Measurements from ENCODE around the gene SLC5A1. TPM values are rescaled to one million over a fixed set of nuclear protein-coding genes. Genes with fewer than 3 reads are reported as not detected.

The SLC5A1 gene
- total RNA-seq, 3 donors from 2014 or later, result 25.8 to 105 (median 27.9) TPM

DNA sequence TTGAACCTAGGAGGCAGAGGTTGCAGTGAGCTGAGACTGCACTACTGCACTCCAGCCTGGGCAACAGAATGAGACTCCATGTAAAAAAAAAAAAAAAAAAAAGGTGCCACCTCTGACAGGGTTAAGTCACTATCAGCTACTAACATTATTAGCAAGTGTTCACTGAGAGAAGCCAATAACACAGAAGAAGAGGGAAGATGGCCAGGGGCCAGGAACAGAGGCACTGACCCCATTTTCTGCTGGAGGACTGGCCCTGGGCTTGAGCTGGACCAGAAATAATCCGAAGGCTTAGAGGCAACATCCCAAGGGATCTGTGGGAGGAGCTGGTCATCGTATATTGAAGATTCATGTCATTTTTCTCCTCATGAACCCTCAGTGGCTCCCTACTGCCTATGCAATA is 5.0 kb downstream of the SLC5A1 start:
- intact Hi-C loops (cut with DNase I, micrococcal nuclease), result no loop called here
- DNase-seq (no peak), ATAC-seq (no peak)
- TF ChIP-seq, protein P1, sequence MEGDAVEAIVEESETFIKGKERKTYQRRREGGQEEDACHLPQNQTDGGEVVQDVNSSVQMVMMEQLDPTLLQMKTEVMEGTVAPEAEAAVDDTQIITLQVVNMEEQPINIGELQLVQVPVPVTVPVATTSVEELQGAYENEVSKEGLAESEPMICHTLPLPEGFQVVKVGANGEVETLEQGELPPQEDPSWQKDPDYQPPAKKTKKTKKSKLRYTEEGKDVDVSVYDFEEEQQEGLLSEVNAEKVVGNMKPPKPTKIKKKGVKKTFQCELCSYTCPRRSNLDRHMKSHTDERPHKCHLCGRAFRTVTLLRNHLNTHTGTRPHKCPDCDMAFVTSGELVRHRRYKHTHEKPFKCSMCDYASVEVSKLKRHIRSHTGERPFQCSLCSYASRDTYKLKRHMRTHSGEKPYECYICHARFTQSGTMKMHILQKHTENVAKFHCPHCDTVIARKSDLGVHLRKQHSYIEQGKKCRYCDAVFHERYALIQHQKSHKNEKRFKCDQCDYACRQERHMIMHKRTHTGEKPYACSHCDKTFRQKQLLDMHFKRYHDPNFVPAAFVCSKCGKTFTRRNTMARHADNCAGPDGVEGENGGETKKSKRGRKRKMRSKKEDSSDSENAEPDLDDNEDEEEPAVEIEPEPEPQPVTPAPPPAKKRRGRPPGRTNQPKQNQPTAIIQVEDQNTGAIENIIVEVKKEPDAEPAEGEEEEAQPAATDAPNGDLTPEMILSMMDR (IDR thresholded peaks at IDR 0.05), result no peak
- Histone ChIP-seq H3K4me1 (ENCODE audit: low read depth) (no peaks in the 10 kb centered on the region), H3K4me3 (no peak overlapping the region), H3K9me3 (no peaks in the 10 kb centered on the region), H3K36me3 (ENCODE audit: low read depth) (no peaks in the 10 kb centered on the region)

DNA sequence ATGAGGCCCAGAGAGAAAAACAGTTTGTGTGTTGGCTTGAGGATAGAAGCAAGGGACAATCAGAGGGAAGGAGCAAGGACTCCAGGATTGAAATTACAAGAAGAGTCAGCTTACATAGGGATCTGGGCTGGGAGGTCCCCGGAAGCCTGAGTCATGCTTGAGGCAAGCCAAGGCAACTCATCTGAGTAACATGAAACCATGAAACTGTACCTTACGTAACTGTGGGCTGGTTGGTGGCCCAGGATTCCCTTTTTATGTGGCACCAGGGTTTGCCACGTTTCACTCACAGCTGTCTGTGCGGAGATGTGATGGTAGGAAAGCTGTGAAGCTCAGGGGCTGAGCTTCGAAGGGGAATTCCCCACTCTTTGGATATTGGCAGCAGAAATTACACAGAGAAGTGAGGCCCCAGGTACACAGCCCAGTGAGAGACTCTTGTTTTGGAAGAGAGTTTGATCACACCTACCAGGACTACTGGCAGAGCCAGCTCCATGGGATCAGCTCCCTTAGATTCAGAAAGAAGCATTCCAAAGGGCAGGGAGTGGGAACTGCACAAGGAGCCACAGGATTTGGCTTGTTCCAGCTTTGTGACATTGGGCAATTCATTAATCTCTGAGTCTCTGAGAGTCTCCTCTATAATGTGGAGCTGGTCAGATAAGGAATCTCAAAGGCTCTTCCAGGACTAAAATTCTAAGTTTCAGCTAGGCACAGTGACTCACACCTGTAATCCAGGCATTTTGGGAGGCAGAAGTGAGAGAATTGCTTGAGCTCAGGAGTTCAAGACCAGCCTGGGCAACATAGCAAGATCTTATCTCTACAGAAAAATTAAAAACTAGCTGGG is 7.8 kb downstream of the SLC5A1 start:
- H3K9me3 ChIP-seq, result no peaks in the 10 kb centered on the region
- H3K4me1 ChIP-seq (ENCODE audit: low read depth), result no peaks in the 10 kb centered on the region
- intact Hi-C loops (cut with DNase I, micrococcal nuclease), result no loop called here
- H3K36me3 ChIP-seq (ENCODE audit: low read depth), result no peaks in the 10 kb centered on the region
- DNase-seq (no peak), ATAC-seq (peak; percentile 59)
- no peak overlapping the region for H3K4me3 ChIP-seq
- TF ChIP-seq, protein P1 (IDR thresholded peaks at IDR 0.05), result no peak

DNA sequence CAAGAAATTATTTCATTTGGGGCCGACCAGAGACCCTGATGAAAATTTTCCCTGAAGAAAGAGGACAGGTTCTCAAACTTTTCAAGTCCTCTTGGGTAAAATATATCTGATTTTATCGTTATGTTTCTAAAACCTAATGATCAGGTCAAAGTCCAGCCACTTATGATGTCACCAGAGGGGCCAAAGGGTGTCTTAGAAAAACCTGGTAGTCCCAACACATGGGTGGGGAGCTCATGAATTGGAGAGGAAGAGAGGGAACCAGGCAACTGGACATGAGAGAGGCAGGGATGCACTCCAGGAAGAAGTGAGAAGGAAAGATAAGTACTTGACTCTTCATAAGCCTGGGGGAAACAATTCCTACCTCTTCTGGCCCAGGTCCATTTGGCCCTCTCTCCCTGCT is 9.2 kb downstream of the SLC5A1 start:
- ATAC-seq (peak; percentile 25), DNase-seq (no peak)
- intact Hi-C loops (cut with DNase I, micrococcal nuclease), result no loop called here
- no peaks in the 10 kb centered on the region for H3K4me1 ChIP-seq (ENCODE audit: low read depth)
- H3K4me3 ChIP-seq, result no peak overlapping the region
- TF ChIP-seq, protein P1 (IDR thresholded peaks at IDR 0.05), result no peak
- H3K9me3 ChIP-seq, result no peaks in the 10 kb centered on the region
- no peaks in the 10 kb centered on the region for H3K36me3 ChIP-seq (ENCODE audit: low read depth)

DNA sequence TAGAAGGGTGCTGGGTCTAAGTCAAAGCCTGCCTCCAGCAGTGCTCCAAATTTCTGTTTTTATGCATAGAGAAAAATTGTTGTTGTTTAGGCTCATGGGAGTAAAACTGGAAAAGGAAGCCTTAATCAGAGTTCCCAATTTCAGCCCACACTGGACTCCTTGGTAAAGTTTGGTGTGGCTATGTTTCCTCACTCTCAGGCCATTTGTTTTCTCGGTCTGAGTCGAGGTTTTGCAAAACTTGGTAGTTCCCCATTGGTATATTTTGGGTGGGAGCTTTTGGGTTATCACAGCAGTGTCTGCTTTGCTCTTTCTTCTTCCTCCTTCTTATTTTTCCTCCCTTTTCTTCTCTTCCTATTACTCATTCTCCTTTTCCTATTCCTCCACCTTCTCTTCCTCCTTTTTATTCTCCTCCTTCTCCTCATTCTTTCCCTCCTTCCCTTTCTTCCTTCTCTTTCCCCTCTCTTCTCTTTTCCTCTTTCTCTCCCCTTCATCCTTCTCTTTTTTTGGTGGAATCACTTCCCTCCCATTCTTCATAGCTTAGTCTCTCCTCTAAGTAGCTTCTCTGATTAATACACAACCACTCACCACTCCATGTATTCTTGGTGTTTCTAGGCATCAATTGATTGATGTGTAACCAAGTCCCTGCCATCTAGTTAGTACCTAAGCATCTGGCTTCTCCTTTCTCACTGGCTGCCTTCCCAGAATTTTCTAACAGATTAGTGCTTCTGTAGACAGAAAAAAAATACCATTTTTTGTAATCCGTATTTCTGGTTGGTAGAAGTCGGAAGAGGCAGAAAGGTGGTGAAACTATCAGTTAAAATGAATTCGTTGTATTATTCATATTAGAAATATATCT is 10.1 kb downstream of the SLC5A1 start:
- Histone ChIP-seq H3K9me3 (no peaks in the 10 kb centered on the region), H3K4me1 (ENCODE audit: low read depth) (no peaks in the 10 kb centered on the region), H3K4me3 (no peak overlapping the region), H3K36me3 (ENCODE audit: low read depth) (no peaks in the 10 kb centered on the region)
- no peak for DNase-seq
- TF ChIP-seq, protein P1 (IDR thresholded peaks at IDR 0.05), result no peak
- no peak for ATAC-seq
- intact Hi-C loops (cut with DNase I, micrococcal nuclease), result no loop called here

DNA sequence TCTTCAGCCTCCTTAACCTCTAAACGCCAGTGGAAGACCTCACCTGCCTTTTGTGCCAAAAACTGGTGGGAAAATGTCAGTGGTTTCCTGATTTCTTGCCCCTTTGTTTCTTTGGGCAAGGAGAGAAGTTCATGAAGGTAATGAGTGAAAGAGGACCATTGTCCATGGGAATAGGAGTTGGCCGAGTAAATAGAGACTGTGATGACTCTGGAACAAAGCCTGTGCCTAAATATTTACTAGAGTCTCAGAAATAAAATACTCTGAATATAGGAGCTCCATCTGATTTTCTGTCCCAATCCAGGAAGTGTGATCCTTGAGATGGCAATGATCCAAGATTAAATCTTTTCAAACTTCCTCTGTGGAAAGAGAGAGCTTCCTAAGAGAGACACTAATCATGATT is 12.0 kb downstream of the SLC5A1 start:
- TF ChIP-seq, protein P1 (IDR thresholded peaks at IDR 0.05), result no peak
- no peaks in the 10 kb centered on the region for H3K36me3 ChIP-seq (ENCODE audit: low read depth)
- intact Hi-C loops (cut with DNase I, micrococcal nuclease), result no loop called here
- no peak for DNase-seq
- H3K4me1 ChIP-seq (ENCODE audit: low read depth), result no peaks in the 10 kb centered on the region
- peak; percentile 73 for ATAC-seq
- no peak overlapping the region for H3K4me3 ChIP-seq
- no peaks in the 10 kb centered on the region for H3K9me3 ChIP-seq
